HG02885 (cell line): ENCODE data around the gene PPP1R2.

Experiments used
- ATAC-seq: cut with Tn5 transposase; IDR thresholded peaks from one replicate; pipeline ENCODE4 v1.9.1; 2021; ENCODE audit warnings: mild to moderate bottlenecking; ENCODE audit not compliant: unreplicated experiment, poor library complexity

The PPP1R2 gene

GRCh38 chr3:195568630-195569029 lies 25.5 kb upstream of the PPP1R2 start:
- no peak for ATAC-seq

- ATAC-seq, result no peak
These were observed 23.7 kb upstream of the PPP1R2 start for GRCh38 chr3:195566797-195567196.

- ATAC-seq, result no peak
These were observed 22.6 kb upstream of the PPP1R2 start for GRCh38 chr3:195565716-195566115.

GRCh38 chr3:195563317-195563716 lies 20.2 kb upstream of the PPP1R2 start:
- no peak for ATAC-seq

- no peak for ATAC-seq
These were observed 16.7 kb upstream of the PPP1R2 start for GRCh38 chr3:195559723-195560409.

- ATAC-seq, result no peak
These were observed 15.5 kb upstream of the PPP1R2 start for GRCh38 chr3:195558602-195559001.

GRCh38 chr3:195557322-195557721 lies 14.2 kb upstream of the PPP1R2 start:
- ATAC-seq, result no peak

GRCh38 chr3:195556390-195556789 lies 13.3 kb upstream of the PPP1R2 start:
- no peak for ATAC-seq

- ATAC-seq, result no peak
These were observed 12.0 kb upstream of the PPP1R2 start for GRCh38 chr3:195555110-195555509.

- ATAC-seq, result no peak
These were observed 11.3 kb upstream of the PPP1R2 start for GRCh38 chr3:195554458-195554857.

GRCh38 chr3:195553268-195553667 lies 10.1 kb upstream of the PPP1R2 start:
- ATAC-seq, result no peak

- ATAC-seq, result no peak
These were observed 8.4 kb upstream of the PPP1R2 start for GRCh38 chr3:195551381-195551978.

- no peak for ATAC-seq
These were observed 7.6 kb upstream of the PPP1R2 start for GRCh38 chr3:195550723-195551122.

GRCh38 chr3:195549931-195550519 lies 6.9 kb upstream of the PPP1R2 start:
- ATAC-seq, result peak; percentile 72

- no peak for ATAC-seq
These were observed 5.9 kb upstream of the PPP1R2 start for GRCh38 chr3:195548987-195549386.

GRCh38 chr3:195548501-195548900 lies 5.4 kb upstream of the PPP1R2 start:
- no peak for ATAC-seq

- no peak for ATAC-seq
These were observed 4.9 kb upstream of the PPP1R2 start for GRCh38 chr3:195548006-195548405.

GRCh38 chr3:195546130-195546560 lies 3.0 kb upstream of the PPP1R2 start:
- ATAC-seq, result no peak

GRCh38 chr3:195544634-195545033 lies 1.5 kb upstream of the PPP1R2 start:
- ATAC-seq, result no peak

- ATAC-seq, result no peak
These were observed 1.1 kb upstream of the PPP1R2 start for GRCh38 chr3:195544230-195544536.

GRCh38 chr3:195543500-195544229 lies 540 bp upstream of the PPP1R2 start:
- no peak for ATAC-seq
